HEK293 (cell line): Measurements from ENCODE around the gene PPIA.

ENCODE experiments used
- CTCF ChIA-PET: fragments of 350-600 bp; formaldehyde crosslinking; extraction: SDS; loops from one replicate; lab custom pipeline; 2021; ENCODE audit warnings: antibody characterized with exemption; lab: Yijun Ruan, JAX
- POLR2A ChIA-PET: fragments of 300-600 bp; formaldehyde crosslinking; extraction: SDS; loops from one replicate; lab custom pipeline; 2020; ENCODE audit warnings: antibody characterized with exemption, inconsistent platforms; lab: Yijun Ruan, JAX
- H3K27ac ChIP-seq: fragments of 200-500 bp; sonication (Bioruptor generic); 2 replicates; pipeline ENCODE4 v1.5.1; 2014; ENCODE audit warnings: low read depth, low read length, control low read depth, inconsistent platforms; ENCODE audit errors: extremely low read depth
- H3K36me3 ChIP-seq, 2 experiments: fragments of 200-500 bp in 1 of 2; sonication (Bioruptor generic) in 1 of 2; 1 replicate in 1 of 2; 2 replicates in 1 of 2; pipeline ENCODE4 v1.5.1; 2014 to 2017; ENCODE audit warnings: inconsistent platforms in 2 of 2, low read length in 2 of 2; ENCODE audit not compliant: control insufficient read depth in 2 of 2, insufficient read depth in 1 of 2
- H3K4me1 ChIP-seq: fragments of 200-500 bp; sonication (Bioruptor generic); 2 replicates; pipeline ENCODE4 v1.5.1; 2014; ENCODE audit warnings: mild to moderate bottlenecking, low read length, inconsistent platforms; ENCODE audit not compliant: control insufficient read depth, insufficient read depth
- H3K4me3 ChIP-seq: 2 replicates; pipeline ENCODE4 v1.5.1; 2011; ENCODE audit warnings: low read depth, mild to moderate bottlenecking, control low read depth, low read length, moderate library complexity
- H3K9me3 ChIP-seq: fragments of 200-500 bp; sonication (Bioruptor generic); 2 replicates; pipeline ENCODE4 v1.5.1; 2014; ENCODE audit warnings: low read depth, low read length, inconsistent platforms; ENCODE audit not compliant: control insufficient read depth, insufficient read depth
- CTCF ChIP-seq: fragments of 450-650 bp; formaldehyde crosslinking; IDR thresholded peaks from 2 replicates; pipeline ENCODE4 v1.5.1; 2016; ENCODE audit warnings: missing biosample characterization, missing genetic modification characterization
- KLF10 ChIP-seq: fragments of 450-650 bp; IDR thresholded peaks from 2 replicates; pipeline ENCODE4 v1.5.1; 2018; ENCODE audit warnings: missing biosample characterization, mild to moderate bottlenecking, missing genetic modification characterization
- KLF9 ChIP-seq: fragments of 450-650 bp; formaldehyde crosslinking; IDR thresholded peaks from 2 replicates; pipeline ENCODE4 v1.5.1; 2016; ENCODE audit warnings: missing biosample characterization, missing genetic modification characterization, low read depth
- PRDM10 ChIP-seq: fragments of 450-650 bp; formaldehyde crosslinking; IDR thresholded peaks from 2 replicates; pipeline ENCODE4 v1.5.1; 2016; ENCODE audit warnings: missing biosample characterization, missing genetic modification characterization
- SALL2 ChIP-seq: fragments of 450-650 bp; formaldehyde crosslinking; IDR thresholded peaks from 2 replicates; pipeline ENCODE4 v1.5.0; 2017; ENCODE audit warnings: missing biosample characterization, mild to moderate bottlenecking, missing genetic modification characterization, borderline replicate concordance
- ZBTB11 ChIP-seq: fragments of 450-650 bp; formaldehyde crosslinking; conservative IDR thresholded peaks from 2 replicates; pipeline ENCODE4 v1.5.1; 2016; ENCODE audit warnings: low read depth, missing biosample characterization, missing genetic modification characterization
- ZEB2 ChIP-seq: fragments of 450-650 bp; formaldehyde crosslinking; IDR thresholded peaks from 2 replicates; pipeline ENCODE4 v1.5.1; 2016; ENCODE audit warnings: missing biosample characterization, missing genetic modification characterization
- ZNF133 ChIP-seq: fragments of 450-650 bp; formaldehyde crosslinking; IDR thresholded peaks from 2 replicates; pipeline ENCODE4 v1.5.1; 2016; ENCODE audit warnings: missing biosample characterization, missing genetic modification characterization
- ZNF2 ChIP-seq: fragments of 450-650 bp; formaldehyde crosslinking; IDR thresholded peaks from 2 replicates; pipeline ENCODE4 v1.5.1; 2016; ENCODE audit warnings: missing biosample characterization, missing genetic modification characterization
- ZNF211 ChIP-seq: fragments of 450-650 bp; formaldehyde crosslinking; IDR thresholded peaks from 2 replicates; pipeline ENCODE4 v1.5.1; 2016; ENCODE audit warnings: low read depth, missing biosample characterization, missing genetic modification characterization
- ZNF37A ChIP-seq: fragments of 450-650 bp; IDR thresholded peaks from 2 replicates; pipeline ENCODE4 v1.5.1; 2018; ENCODE audit warnings: missing biosample characterization, missing genetic modification characterization
- ZNF549 ChIP-seq: fragments of 450-650 bp; IDR thresholded peaks from 2 replicates; pipeline ENCODE4 v1.5.1; 2018; ENCODE audit warnings: missing biosample characterization, missing genetic modification characterization, mild to moderate bottlenecking, inconsistent platforms, moderate library complexity
- ZNF600 ChIP-seq: fragments of 450-650 bp; formaldehyde crosslinking; IDR thresholded peaks from 2 replicates; pipeline ENCODE4 v1.5.1; 2016; ENCODE audit warnings: missing biosample characterization, missing genetic modification characterization
- ZNF843 ChIP-seq: fragments of 450-650 bp; formaldehyde crosslinking; IDR thresholded peaks from 2 replicates; pipeline ENCODE4 v1.5.1; 2016; ENCODE audit warnings: missing biosample characterization, missing genetic modification characterization
- ZSCAN5A ChIP-seq: fragments of 450-650 bp; formaldehyde crosslinking; IDR thresholded peaks from 2 replicates; pipeline ENCODE4 v1.5.1; 2016; ENCODE audit warnings: missing biosample characterization, missing genetic modification characterization
- TF ChIP-seq, protein P1 (sequence below): fragments of 450-650 bp; formaldehyde crosslinking; IDR thresholded peaks from 2 replicates; pipeline ENCODE4 v1.5.1; 2017; ENCODE audit warnings: missing biosample characterization, missing genetic modification characterization
- TF ChIP-seq, protein P2 (sequence below): fragments of 450-650 bp; formaldehyde crosslinking; IDR thresholded peaks from 2 replicates; pipeline ENCODE4 v1.5.1; 2016; ENCODE audit warnings: missing biosample characterization, missing genetic modification characterization
- TF ChIP-seq, protein P3 (sequence below): fragments of 450-650 bp; formaldehyde crosslinking; IDR thresholded peaks from 2 replicates; pipeline ENCODE4 v1.5.1; 2016; ENCODE audit warnings: missing biosample characterization, missing genetic modification characterization
- TF ChIP-seq, protein P4 (sequence below): fragments of 450-650 bp; formaldehyde crosslinking; IDR thresholded peaks from 2 replicates; pipeline ENCODE4 v1.5.1; 2016; ENCODE audit warnings: missing biosample characterization, missing genetic modification characterization

The PPIA gene

GRCh38 chr7:44797329-44798258, 1.1 kb downstream of the PPIA start:
- Histone ChIP-seq H3K4me1 (0 out of 2 replicates have a peak, but pooled peaks cover 4% of the 10 kb centered on the region), H3K9me3 (no peaks in the 10 kb centered on the region), H3K27ac (peak overlapping the region; percentile 95), H3K4me3 (peak overlapping the region; percentile 87), H3K36me3 (peaks cover 35 to 52% of the 10 kb centered on the region in 2 experiments)
- POLR2A ChIA-PET, result interaction anchor here (0.6 to 3.0 kb wide), 14 partner anchors 8 to 224 kb away, joined by 3 to 16 read pairs (median 4); partner anchors contain the start of genes CCM2, DDX56, H2AZ2 and OGDH
- CTCF ChIA-PET, result interaction anchor here (0.9 to 1.5 kb wide), 7 partner anchors 23 to 339 kb away, joined by 3 to 11 read pairs (median 5); partner anchors contain the start of gene H2AZ2
- TF ChIP-seq, protein P1, sequence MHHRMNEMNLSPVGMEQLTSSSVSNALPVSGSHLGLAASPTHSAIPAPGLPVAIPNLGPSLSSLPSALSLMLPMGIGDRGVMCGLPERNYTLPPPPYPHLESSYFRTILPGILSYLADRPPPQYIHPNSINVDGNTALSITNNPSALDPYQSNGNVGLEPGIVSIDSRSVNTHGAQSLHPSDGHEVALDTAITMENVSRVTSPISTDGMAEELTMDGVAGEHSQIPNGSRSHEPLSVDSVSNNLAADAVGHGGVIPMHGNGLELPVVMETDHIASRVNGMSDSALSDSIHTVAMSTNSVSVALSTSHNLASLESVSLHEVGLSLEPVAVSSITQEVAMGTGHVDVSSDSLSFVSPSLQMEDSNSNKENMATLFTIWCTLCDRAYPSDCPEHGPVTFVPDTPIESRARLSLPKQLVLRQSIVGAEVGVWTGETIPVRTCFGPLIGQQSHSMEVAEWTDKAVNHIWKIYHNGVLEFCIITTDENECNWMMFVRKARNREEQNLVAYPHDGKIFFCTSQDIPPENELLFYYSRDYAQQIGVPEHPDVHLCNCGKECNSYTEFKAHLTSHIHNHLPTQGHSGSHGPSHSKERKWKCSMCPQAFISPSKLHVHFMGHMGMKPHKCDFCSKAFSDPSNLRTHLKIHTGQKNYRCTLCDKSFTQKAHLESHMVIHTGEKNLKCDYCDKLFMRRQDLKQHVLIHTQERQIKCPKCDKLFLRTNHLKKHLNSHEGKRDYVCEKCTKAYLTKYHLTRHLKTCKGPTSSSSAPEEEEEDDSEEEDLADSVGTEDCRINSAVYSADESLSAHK (tag by site-specific recombination), result no peak
- no peak for TF ChIP-seq ZNF37A (tag by site-specific recombination)
- TF ChIP-seq, protein P2, sequence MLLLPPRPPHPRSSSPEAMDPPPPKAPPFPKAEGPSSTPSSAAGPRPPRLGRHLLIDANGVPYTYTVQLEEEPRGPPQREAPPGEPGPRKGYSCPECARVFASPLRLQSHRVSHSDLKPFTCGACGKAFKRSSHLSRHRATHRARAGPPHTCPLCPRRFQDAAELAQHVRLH (tag by site-specific recombination), result no peak
- peak; percentile 62 for TF ChIP-seq ZBTB11 (tag by site-specific recombination)
- TF ChIP-seq KLF9 (tag by site-specific recombination), result no peak
- TF ChIP-seq ZNF549 (tag by site-specific recombination), result no peak
- peak; percentile 33; the same call in 1 of the 2 replicates for TF ChIP-seq ZNF2
- TF ChIP-seq, protein P3, sequence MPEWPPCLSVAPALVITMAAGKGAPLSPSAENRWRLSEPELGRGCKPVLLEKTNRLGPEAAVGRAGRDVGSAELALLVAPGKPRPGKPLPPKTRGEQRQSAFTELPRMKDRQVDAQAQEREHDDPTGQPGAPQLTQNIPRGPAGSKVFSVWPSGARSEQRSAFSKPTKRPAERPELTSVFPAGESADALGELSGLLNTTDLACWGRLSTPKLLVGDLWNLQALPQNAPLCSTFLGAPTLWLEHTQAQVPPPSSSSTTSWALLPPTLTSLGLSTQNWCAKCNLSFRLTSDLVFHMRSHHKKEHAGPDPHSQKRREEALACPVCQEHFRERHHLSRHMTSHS, result no peak
- no peak for TF ChIP-seq ZNF600 (tag by site-specific recombination)
- peak; percentile 17; the same call in 1 of the 2 replicates for TF ChIP-seq ZEB2 (tag by site-specific recombination)
- TF ChIP-seq ZNF133 (tag by site-specific recombination), result no peak
- TF ChIP-seq, protein P4, sequence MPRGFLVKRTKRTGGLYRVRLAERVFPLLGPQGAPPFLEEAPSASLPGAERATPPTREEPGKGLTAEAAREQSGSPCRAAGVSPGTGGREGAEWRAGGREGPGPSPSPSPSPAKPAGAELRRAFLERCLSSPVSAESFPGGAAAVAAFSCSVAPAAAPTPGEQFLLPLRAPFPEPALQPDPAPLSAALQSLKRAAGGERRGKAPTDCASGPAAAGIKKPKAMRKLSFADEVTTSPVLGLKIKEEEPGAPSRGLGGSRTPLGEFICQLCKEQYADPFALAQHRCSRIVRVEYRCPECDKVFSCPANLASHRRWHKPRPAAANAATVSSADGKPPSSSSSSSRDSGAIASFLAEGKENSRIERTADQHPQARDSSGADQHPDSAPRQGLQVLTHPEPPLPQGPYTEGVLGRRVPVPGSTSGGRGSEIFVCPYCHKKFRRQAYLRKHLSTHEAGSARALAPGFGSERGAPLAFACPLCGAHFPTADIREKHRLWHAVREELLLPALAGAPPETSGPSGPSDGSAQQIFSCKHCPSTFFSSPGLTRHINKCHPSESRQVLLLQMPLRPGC, result no peak
- TF ChIP-seq ZNF211 (tag by site-specific recombination), result no peak
- TF ChIP-seq ZSCAN5A, result no peak
- TF ChIP-seq KLF10 (tag by site-specific recombination), result 0 out of 2 replicates have a peak, but pooled peaks have one; percentile 7
- TF ChIP-seq PRDM10, result peak; percentile 82
- peak; percentile 35; the same call in 1 of the 2 replicates for TF ChIP-seq ZNF843 (tag by site-specific recombination)
- peak; percentile 89 for TF ChIP-seq CTCF
- TF ChIP-seq SALL2 (tag by site-specific recombination), result no peak
